ENCODE results near the gene ORMDL2.
A peak's percentile ranks its signal among the peaks of the same experiment; 100 is the strongest.

ORMDL2 gene

GRCh38 chr12:55817345-55818139 lies at the start of gene ORMDL2, which contains the start of gene SARNP:
Gene ORMDL2 (plus strand): TSS chr12:55818041. CDS start chr12:55819000, 959 bp downstream.
Gene SARNP (minus strand): TSS chr12:55817724. CDS start chr12:55817701, 23 bp downstream.
- DNase-seq, result peak; percentile 99

- DNase-seq, result no peak
Measured at GRCh38 chr12:55771736-55772135, 46.1 kb upstream of the ORMDL2 start.

GRCh38 chr12:55777856-55778255 lies 40.0 kb upstream of the ORMDL2 start:
- no peak for DNase-seq

- no peak for DNase-seq
Measured at GRCh38 chr12:55780685-55781084, 37.2 kb upstream of the ORMDL2 start.

- no peak for DNase-seq
Measured at GRCh38 chr12:55788546-55788945, 29.3 kb upstream of the ORMDL2 start.

GRCh38 chr12:55789171-55789570 lies 28.7 kb upstream of the ORMDL2 start:
- no peak for DNase-seq

- no peak for DNase-seq
Measured at GRCh38 chr12:55789893-55790292, 27.9 kb upstream of the ORMDL2 start.

GRCh38 chr12:55795950-55796349 lies 21.9 kb upstream of the ORMDL2 start:
- DNase-seq, result no peak

- no peak for DNase-seq
Measured at GRCh38 chr12:55797068-55797467, 20.8 kb upstream of the ORMDL2 start.

- no peak for DNase-seq
Measured at GRCh38 chr12:55797550-55797949, 20.3 kb upstream of the ORMDL2 start.

GRCh38 chr12:55806982-55807381 lies 10.9 kb upstream of the ORMDL2 start:
- no peak for DNase-seq

GRCh38 chr12:55809274-55809673 lies 8.6 kb upstream of the ORMDL2 start:
- DNase-seq, result no peak

GRCh38 chr12:55812088-55812487 lies 5.8 kb upstream of the ORMDL2 start:
- DNase-seq, result no peak

GRCh38 chr12:55814257-55814656 lies 3.6 kb upstream of the ORMDL2 start:
- no peak for DNase-seq

- DNase-seq, result no peak
Measured at GRCh38 chr12:55815473-55815872, 2.4 kb upstream of the ORMDL2 start.

GRCh38 chr12:55816881-55817344 lies 928 bp upstream of the ORMDL2 start:
- DNase-seq, result no peak

- DNase-seq, result no peak
Measured at GRCh38 chr12:55818140-55818728, 393 bp downstream of the ORMDL2 start.

GRCh38 chr12:55818886-55819285 lies 1.0 kb downstream of the ORMDL2 start:
- no peak for DNase-seq

GRCh38 chr12:55820679-55821078 lies 2.8 kb downstream of the ORMDL2 start:
- no peak for DNase-seq

GRCh38 chr12:55822228-55822627 lies 4.4 kb downstream of the ORMDL2 start:
- DNase-seq, result no peak

- no peak for DNase-seq
Measured at GRCh38 chr12:55823419-55823818, 5.6 kb downstream of the ORMDL2 start.

GRCh38 chr12:55824726-55825125 lies 6.9 kb downstream of the ORMDL2 start:
- no peak for DNase-seq

- DNase-seq, result no peak
Measured at GRCh38 chr12:55827806-55828205, 10.0 kb downstream of the ORMDL2 start.

- DNase-seq, result no peak
Measured at GRCh38 chr12:55828357-55828756, 10.5 kb downstream of the ORMDL2 start.

All from CD4-positive, alpha-beta T cell treated with Interferon gamma for 1 hour (primary cell).